Measurements from ENCODE around the gene AADACL4.

Gene AADACL4

GRCh38 chr1:12631571-12631970 lies 12.3 kb upstream of the AADACL4 start:
- H3K36me3 ChIP-seq (ENCODE audit: control insufficient read depth, insufficient read depth, low read length), result no peaks in the 10 kb centered on the region
- DNase-seq (ENCODE audit: extremely low read depth, insufficient read length), result no peak
- TF ChIP-seq, protein P1, sequence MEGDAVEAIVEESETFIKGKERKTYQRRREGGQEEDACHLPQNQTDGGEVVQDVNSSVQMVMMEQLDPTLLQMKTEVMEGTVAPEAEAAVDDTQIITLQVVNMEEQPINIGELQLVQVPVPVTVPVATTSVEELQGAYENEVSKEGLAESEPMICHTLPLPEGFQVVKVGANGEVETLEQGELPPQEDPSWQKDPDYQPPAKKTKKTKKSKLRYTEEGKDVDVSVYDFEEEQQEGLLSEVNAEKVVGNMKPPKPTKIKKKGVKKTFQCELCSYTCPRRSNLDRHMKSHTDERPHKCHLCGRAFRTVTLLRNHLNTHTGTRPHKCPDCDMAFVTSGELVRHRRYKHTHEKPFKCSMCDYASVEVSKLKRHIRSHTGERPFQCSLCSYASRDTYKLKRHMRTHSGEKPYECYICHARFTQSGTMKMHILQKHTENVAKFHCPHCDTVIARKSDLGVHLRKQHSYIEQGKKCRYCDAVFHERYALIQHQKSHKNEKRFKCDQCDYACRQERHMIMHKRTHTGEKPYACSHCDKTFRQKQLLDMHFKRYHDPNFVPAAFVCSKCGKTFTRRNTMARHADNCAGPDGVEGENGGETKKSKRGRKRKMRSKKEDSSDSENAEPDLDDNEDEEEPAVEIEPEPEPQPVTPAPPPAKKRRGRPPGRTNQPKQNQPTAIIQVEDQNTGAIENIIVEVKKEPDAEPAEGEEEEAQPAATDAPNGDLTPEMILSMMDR (IDR thresholded peaks at IDR 0.05; ENCODE audit: insufficient read depth, low read length, poor library complexity, severe bottlenecking), result no peak

GRCh38 chr1:12634156-12634555 lies 9.7 kb upstream of the AADACL4 start:
- TF ChIP-seq, protein P1 (IDR thresholded peaks at IDR 0.05; ENCODE audit: insufficient read depth, low read length, poor library complexity, severe bottlenecking), result no peak
- Histone ChIP-seq H3K27me3 (replicated peaks; ENCODE audit: control insufficient read depth, insufficient read depth, low read length) (no peaks in the 10 kb centered on the region), H3K4me3 (replicated peaks; ENCODE audit: low read depth, low read length) (no peak overlapping the region), H3K36me3 (ENCODE audit: control insufficient read depth, insufficient read depth, low read length) (no peaks in the 10 kb centered on the region)
- no peak for DNase-seq (ENCODE audit: extremely low read depth, insufficient read length)

More at GRCh38 chr1:12631571-12631970, 12.3 kb upstream of the AADACL4 start:
- no peak overlapping the region for H3K4me3 ChIP-seq (replicated peaks; ENCODE audit: low read depth, low read length)
- no peaks in the 10 kb centered on the region for H3K27me3 ChIP-seq (replicated peaks; ENCODE audit: control insufficient read depth, insufficient read depth, low read length)

- Histone ChIP-seq H3K36me3 (ENCODE audit: control insufficient read depth, insufficient read depth, low read length) (no peaks in the 10 kb centered on the region), H3K27me3 (replicated peaks; ENCODE audit: control insufficient read depth, insufficient read depth, low read length) (no peaks in the 10 kb centered on the region), H3K4me3 (replicated peaks; ENCODE audit: low read depth, low read length) (no peak overlapping the region)
- TF ChIP-seq, protein P1 (IDR thresholded peaks at IDR 0.05; ENCODE audit: insufficient read depth, low read length, poor library complexity, severe bottlenecking), result no peak
- DNase-seq (ENCODE audit: extremely low read depth, insufficient read length), result no peak
Observed at GRCh38 chr1:12634696-12635202, 9.1 kb upstream of the AADACL4 start.

- no peak for DNase-seq (ENCODE audit: extremely low read depth, insufficient read length)
- H3K4me3 ChIP-seq (replicated peaks; ENCODE audit: low read depth, low read length), result no peak overlapping the region
- no peaks in the 10 kb centered on the region for H3K36me3 ChIP-seq (ENCODE audit: control insufficient read depth, insufficient read depth, low read length)
- no peaks in the 10 kb centered on the region for H3K27me3 ChIP-seq (replicated peaks; ENCODE audit: control insufficient read depth, insufficient read depth, low read length)
- TF ChIP-seq, protein P1 (IDR thresholded peaks at IDR 0.05; ENCODE audit: insufficient read depth, low read length, poor library complexity, severe bottlenecking), result no peak
Observed at GRCh38 chr1:12636098-12636950, 7.6 kb upstream of the AADACL4 start.

DNA sequence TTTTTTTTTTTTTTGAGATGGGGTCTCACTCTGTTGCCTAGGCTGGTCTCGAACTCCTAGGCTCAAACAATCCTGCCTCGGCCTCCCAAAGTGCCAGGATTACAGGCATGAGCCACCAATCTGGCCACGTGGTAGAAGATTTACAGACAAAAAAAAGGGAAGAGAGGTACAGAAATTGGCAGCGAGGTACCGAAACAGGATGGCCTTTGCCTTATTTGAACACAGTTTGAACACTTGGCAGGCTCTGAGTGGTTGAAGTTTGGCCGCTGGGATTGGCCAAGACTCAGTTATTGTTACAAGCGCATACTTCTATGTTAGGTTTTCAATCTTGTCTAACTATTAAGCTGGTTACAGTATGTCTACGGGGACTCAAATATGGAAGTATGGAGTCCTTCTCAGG lies 6.2 kb upstream of the AADACL4 start:
- no peak for DNase-seq (ENCODE audit: extremely low read depth, insufficient read length)
- no peak overlapping the region for H3K4me3 ChIP-seq (replicated peaks; ENCODE audit: low read depth, low read length)
- H3K27me3 ChIP-seq (replicated peaks; ENCODE audit: control insufficient read depth, insufficient read depth, low read length), result no peaks in the 10 kb centered on the region
- TF ChIP-seq, protein P1 (IDR thresholded peaks at IDR 0.05; ENCODE audit: insufficient read depth, low read length, poor library complexity, severe bottlenecking), result no peak
- H3K36me3 ChIP-seq (ENCODE audit: control insufficient read depth, insufficient read depth, low read length), result no peaks in the 10 kb centered on the region

Measured in GM06990 (cell line).